T-helper 2 cell treated with Interferon-gamma antibody and Interleukin-4, amounts not matched to agents 100 ng/mL and 5 ng/mL, for 36 hours (primary cell): ENCODE results near the gene VPREB1. TPM values are rescaled to one million over a fixed set of nuclear protein-coding genes. Genes with fewer than 3 reads are reported as not detected.
"Not testable (repeated sequence)": the region's sequence is repeated elsewhere in the genome, so short reads cannot be mapped to it uniquely, and the experiment has no call there.

Experiments
- intact Hi-C: fragments of 100-400 bp; cut with micrococcal nuclease; formaldehyde crosslinking; loops from one replicate; pipeline ENCODE4 v1.15.1; 2023
- total RNA-seq: library from RNA; stranded (reverse); gene quantifications from 2 replicates; pipeline ENCODE4 v1.2.3, GENCODE V29; 2022

The VPREB1 gene
- total RNA-seq, 1 donor from 2014 or later = not detected

DNA sequence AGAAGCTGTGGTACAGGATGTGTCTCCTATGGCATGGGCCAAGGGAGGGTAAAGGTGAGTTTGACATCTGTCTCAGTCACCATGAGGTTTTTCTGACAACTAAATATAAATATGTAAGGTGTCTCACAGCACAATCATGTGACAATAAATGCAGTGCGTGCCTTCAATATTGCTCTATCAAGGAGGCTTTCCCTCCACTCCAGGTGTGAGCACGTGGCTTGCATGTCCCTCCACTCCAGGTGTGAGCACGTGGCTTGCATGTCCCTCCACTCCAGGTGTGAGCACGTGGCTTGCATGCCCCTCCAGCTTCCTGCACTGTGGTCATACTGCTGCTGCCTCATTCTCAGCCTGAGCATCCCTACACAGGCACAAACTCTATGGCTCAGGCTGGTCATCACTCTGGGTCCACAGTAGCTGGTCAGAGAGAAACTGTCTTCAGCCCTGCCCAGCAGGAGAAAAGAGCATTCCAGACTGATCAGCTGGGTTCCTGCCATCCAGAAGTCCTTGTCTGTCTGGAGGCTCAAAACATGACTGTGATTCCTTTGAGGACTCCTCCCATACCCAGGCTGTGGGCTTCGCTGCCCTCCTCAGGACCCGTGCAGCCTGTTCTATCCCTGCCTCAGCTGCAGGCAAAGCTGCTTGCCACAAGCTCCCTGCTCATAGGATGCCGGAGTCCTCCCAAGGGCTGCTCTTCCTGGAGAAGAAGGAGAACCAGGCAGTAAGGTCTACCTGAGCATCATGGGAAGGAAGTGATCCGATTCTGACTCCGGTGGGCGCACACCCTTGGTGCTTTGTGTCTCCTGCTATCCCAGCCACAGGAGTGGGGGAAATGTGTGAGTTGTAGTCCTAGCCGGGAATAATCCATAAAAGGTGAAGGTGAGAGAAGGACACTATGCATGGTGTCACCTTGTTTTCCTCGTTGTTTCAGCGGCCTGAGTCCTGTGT lies 33.4 kb upstream of the VPREB1 start:
- intact Hi-C loops = no loop called here

GRCh38 chr22:22213231-22213630 lies 31.4 kb upstream of the VPREB1 start:
- intact Hi-C loops = no loop called here

DNA sequence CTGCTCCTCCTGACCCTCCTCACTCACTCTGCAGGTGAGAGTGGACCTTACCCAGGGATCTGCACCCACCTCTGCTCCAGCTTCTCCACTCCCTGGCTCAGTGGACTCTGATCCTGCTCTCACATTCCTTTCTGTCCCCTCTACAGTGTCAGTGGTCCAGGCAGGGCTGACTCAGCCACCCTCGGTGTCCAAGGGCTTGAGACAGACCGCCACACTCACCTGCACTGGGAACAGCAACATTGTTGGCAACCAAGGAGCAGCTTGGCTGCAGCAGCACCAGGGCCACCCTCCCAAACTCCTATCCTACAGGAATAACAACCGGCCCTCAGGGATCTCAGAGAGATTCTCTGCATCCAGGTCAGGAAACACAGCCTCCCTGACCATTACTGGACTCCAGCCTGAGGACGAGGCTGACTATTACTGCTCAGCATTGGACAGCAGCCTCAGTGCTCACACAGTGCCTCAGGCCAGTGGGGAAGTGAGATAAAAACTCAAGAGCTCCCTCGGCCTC lies 29.7 kb upstream of the VPREB1 start:
- intact Hi-C loops = no loop called here

DNA sequence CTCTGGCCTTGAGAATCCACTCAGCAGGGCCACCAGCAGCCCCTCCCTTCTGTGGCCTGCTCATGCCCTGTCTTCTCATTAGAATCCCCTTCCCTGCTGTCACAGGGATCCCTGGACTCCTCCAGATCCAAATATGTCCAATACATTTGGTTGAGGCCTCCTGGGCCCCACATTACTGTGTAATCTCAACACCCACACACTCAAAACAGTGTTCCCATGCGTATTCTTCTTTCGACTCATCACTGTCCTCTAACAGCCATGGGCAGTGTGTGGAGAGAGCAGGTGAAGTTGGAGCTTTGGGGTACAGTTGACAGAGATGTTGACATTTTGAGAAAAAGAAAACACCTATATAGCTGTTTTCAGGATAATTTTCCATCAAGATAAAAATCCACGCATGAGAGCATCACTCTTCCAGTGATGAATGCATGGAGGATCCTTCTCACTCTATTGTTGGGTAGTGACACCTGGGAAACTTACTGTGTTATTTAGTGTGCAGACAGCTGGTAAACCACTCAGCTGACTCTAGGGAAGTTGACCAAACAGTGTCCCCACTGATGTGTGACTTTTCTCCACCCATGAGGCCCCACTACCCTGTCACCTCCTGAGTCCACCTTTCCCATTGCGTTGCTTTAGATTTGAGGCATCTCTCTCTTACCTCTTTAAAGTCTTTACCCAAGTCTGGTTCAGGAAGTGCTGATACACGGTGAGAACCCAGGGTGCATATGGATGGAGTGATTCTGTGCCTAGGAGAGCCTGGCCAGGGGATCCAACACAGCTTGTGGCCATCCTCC lies 28.7 kb upstream of the VPREB1 start:
- intact Hi-C loops = no loop called here

DNA sequence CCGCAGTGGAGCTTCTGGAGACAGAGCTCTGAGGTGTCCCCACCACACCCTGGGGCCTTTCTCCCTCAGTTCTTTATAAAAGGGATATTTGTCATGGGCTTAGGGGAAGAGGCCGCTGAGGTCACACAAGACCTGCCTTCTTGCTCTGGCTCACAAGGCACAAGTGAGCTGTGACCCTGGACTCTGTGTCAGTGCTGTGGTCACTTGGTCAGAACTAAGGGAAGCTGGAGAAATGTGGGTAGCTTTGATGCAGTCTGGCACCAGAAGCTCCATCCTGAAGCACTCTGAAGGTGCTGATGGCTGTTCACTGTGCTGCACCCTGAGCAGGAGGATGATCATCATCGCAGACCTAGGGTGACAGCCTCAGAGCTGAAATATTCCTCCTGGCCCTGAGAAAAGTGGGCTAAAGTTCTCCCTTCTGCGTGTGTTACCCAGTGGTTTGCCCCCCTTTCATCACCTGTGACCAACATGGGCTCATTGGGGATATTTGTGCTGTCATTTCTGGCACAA lies 28.1 kb upstream of the VPREB1 start:
- intact Hi-C loops = no loop called here

- intact Hi-C loops = no loop called here
These were observed 26.3 kb upstream of the VPREB1 start for GRCh38 chr22:22218302-22218701.

- intact Hi-C loops = no loop called here
These were observed 25.2 kb upstream of the VPREB1 start for GRCh38 chr22:22219140-22219996.

GRCh38 chr22:22221043-22221442 lies 23.5 kb upstream of the VPREB1 start:
- intact Hi-C loops = not testable (repeated sequence)

- intact Hi-C loops = no loop called here
These were observed 18.0 kb upstream of the VPREB1 start for GRCh38 chr22:22226448-22227187.

DNA sequence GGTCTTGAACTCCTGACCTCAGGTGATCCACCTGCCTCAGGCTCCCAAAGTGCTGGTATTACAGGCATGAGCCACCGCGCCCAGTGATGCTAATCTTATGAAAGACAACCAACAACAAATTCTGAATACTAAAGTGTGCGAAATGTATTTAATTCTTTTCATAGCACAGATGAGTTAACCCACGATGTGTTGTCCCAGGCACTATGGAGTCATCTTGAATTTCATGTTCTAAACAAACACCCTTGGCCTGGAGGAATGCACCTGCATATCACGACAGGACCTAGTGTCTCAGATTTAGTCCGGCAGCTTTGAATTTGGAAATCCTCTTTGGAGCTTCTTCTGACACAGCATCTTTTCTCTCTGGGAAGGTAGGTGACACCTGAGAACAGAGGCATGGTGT lies 16.2 kb upstream of the VPREB1 start:
- intact Hi-C loops = no loop called here

GRCh38 chr22:22228921-22229320 lies 15.7 kb upstream of the VPREB1 start:
- intact Hi-C loops = no loop called here

DNA sequence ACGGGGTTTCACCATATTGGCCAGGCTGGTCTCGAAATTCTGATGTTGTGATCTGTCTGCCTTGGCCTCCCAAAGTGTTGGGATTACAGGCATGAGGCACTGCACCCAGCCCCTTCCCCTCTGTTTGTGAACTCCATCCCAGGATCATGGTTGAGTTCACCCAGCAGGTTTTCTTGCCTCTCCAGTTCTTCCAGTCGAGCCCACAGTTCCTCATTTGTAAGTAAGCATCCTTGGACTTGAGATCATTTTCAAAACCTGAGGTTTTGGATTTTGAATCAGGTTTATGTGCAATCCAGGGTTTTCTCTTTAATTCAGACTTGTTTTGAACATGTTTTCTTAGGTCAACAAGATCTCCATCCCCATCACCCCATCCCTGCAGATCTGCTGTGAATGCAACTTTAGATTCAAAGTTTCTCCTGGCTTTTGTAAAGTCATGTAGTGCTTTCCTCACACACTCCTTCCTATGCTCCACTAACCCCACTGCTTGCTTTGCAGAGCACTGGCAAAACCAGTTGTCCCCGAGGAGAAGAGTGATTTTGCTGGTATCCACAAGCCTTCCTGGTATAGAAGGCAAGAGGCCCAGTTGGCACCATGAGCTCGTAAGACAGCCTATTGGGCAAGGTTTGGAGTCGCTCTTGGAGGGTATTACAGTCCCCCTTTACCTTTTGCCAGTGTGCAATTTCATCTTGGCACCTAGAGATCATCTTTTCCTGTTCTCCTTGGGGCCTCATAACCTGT lies 14.7 kb upstream of the VPREB1 start:
- intact Hi-C loops = no loop called here

GRCh38 chr22:22230438-22230837 lies 14.1 kb upstream of the VPREB1 start:
- intact Hi-C loops = no loop called here

- intact Hi-C loops = no loop called here
These were observed 11.5 kb upstream of the VPREB1 start for GRCh38 chr22:22233081-22233480.

DNA sequence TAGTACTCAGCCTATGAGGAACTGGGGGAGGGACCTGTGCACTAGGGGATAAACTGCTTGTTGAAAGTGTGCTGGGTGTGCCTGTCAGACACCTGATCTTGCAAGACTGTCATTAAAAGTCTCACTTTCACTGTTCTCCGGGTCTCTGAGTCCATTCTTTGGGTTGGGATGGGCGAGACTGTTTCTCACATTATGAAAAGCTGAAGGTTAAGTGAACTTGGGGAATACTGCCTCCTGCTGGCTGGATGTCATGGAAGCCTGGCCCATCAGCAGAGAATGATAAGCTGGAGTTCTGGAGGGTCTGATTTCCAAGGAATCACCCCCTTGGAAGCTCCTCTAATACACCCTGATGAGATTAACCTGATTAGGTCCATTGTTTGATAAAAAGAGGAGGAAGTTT lies 9.0 kb upstream of the VPREB1 start:
- intact Hi-C loops = loop anchor here (1.0 kb wide), 1 partner anchor 27 kb away; no protein-coding TSS in a partner anchor

GRCh38 chr22:22237521-22237920 lies 7.1 kb upstream of the VPREB1 start:
- intact Hi-C loops = no loop called here

DNA sequence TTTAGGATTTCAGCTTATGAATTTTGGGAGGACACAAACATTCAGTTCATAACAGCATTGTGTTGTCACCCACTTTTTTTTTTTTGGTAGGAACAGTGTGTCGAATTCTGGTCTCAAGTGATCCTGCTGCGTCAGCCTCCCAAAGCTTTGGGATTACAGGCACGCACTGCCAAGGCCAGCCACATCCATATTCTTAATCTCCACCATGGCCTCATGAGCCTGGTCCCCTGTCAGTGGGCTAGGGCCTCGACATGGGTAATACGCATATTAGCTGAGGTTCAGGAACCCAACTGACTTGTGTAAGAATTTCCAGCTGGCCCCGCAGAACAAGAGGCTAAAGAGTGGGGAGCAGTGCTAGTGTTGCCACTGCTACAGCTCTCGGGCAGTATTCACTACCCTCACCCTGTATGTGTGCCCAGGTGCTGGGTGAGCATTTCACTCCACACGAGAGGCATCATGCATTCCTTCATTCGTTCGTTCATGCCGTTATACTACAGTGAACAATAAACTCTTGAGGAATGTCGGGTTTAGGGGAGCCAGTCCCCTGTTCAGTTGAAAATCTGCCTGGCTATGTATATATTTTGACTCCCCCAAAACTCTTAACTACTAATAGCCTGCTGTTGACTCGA lies 5.2 kb upstream of the VPREB1 start:
- intact Hi-C loops = no loop called here

DNA sequence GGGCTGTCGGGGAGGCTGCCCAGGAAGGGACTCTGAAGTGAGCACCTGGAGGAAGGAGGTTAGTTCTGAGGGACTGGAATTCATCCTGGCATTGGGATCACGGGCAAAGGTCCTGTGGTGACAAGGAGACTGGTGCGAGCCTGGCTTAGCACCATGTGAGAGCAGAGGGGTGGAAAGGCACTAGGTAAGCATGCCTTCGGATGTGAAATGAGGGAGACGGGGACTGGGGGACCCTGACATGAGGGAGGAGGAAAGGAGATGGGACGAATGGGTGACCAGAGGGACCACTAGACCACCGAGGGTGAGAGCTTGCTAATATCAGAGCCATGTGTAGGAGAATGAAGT lies 3.1 kb upstream of the VPREB1 start:
- intact Hi-C loops = no loop called here

- intact Hi-C loops = no loop called here
These were observed 2.1 kb upstream of the VPREB1 start for GRCh38 chr22:22242488-22242887.
